Measurements from ENCODE around the gene MTA2.
"Not testable (repeated sequence)": the region's sequence is repeated elsewhere in the genome, so short reads cannot be mapped to it uniquely, and the experiment has no call there.

MTA2 gene

GRCh38 chr11:62556875-62557631, 44.6 kb downstream of the MTA2 start:
- Histone ChIP-seq H3K27me3 (ENCODE audit: control insufficient read depth in 1 of 2, insufficient read depth in 2 of 2, low read length in 2 of 2) (no peaks in the 10 kb centered on the region), H3K27ac (ENCODE audit: low read depth, low read length) (peak overlapping the region; percentile 76), H3K4me3 (ENCODE audit: low read depth in 1 of 2, low read length in 2 of 2) (peak overlapping the region; percentile 27 to 48), H3K36me3 (ENCODE audit: control insufficient read depth in 1 of 2, insufficient read depth in 2 of 2, low read length in 2 of 2) (peaks cover 12 to 23% of the 10 kb centered on the region in 2 donors), H3K4me1 (ENCODE audit: control insufficient read depth in 1 of 2, insufficient read depth in 2 of 2, low read length in 2 of 2) (peaks cover 63 to 81% of the 10 kb centered on the region in 2 donors), H3K9me3 (ENCODE audit: control insufficient read depth in 1 of 2, low read length in 2 of 2) (no peaks in the 10 kb centered on the region), H3K9ac (ENCODE audit: low read depth in 1 of 2, low read length in 2 of 2) (peak overlapping the region; percentile 44 to 49)

GRCh38 chr11:62556108-62556874, 45.4 kb downstream of the MTA2 start:
- Histone ChIP-seq H3K4me3 (ENCODE audit: low read depth in 1 of 2, low read length in 2 of 2) (peak overlapping the region; percentile 27 to 48), H3K4me1 (ENCODE audit: control insufficient read depth in 1 of 2, insufficient read depth in 2 of 2, low read length in 2 of 2) (peaks cover 71 to 88% of the 10 kb centered on the region in 2 donors), H3K27ac (ENCODE audit: low read depth, low read length) (peak overlapping the region; percentile 76), H3K36me3 (ENCODE audit: control insufficient read depth in 1 of 2, insufficient read depth in 2 of 2, low read length in 2 of 2) (peaks cover 12 to 19% of the 10 kb centered on the region in 2 donors), H3K9ac (ENCODE audit: low read depth in 1 of 2, low read length in 2 of 2) (peak overlapping the region; percentile 44 to 49), H3K27me3 (ENCODE audit: control insufficient read depth in 1 of 2, insufficient read depth in 2 of 2, low read length in 2 of 2) (no peaks in the 10 kb centered on the region), H3K9me3 (ENCODE audit: control insufficient read depth in 1 of 2, low read length in 2 of 2) (no peaks in the 10 kb centered on the region)

DNA sequence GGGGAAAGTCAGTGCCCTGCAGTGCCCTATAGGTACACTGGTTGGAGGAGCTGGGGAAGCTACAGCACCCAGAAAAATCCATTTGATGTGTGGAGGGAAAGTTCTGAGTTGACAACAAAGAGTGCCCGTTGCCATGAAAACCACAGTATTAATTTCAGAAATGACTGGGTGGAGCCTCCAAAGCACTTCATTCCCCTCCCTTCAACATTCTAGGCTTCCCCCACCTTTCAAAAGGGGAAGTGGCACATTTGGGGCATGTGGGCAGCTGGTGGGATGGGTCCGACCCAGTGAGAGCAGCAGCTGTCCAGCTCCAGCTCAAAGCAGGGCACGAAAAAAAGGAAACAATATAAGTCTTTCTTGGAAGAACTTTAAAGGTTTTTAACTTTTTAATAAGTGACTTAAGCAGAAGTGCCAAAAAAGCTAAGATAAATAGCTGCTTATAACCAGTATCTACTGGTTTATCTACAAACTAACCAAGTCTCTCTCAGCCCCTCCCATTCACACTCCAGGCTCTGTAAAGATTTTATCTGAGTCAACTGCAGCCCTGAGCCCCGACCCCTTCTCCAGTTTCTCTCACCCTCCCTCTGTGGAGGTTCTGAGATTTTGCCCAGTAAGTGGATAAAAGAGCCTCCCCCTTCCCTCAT, 46.1 kb downstream of the MTA2 start:
- H3K27me3 ChIP-seq (ENCODE audit: control insufficient read depth in 1 of 2, insufficient read depth in 2 of 2, low read length in 2 of 2): no peaks in the 10 kb centered on the region
- H3K27ac ChIP-seq (ENCODE audit: low read depth, low read length): peak overlapping the region; percentile 76
- peak overlapping the region; percentile 27 to 48 for H3K4me3 ChIP-seq (ENCODE audit: low read depth in 1 of 2, low read length in 2 of 2)
- peaks cover 68 to 88% of the 10 kb centered on the region in 2 donors for H3K4me1 ChIP-seq (ENCODE audit: control insufficient read depth in 1 of 2, insufficient read depth in 2 of 2, low read length in 2 of 2)
- peak overlapping the region; percentile 44 to 49 for H3K9ac ChIP-seq (ENCODE audit: low read depth in 1 of 2, low read length in 2 of 2)
- peaks cover 12 to 19% of the 10 kb centered on the region in 2 donors for H3K36me3 ChIP-seq (ENCODE audit: control insufficient read depth in 1 of 2, insufficient read depth in 2 of 2, low read length in 2 of 2)
- no peaks in the 10 kb centered on the region for H3K9me3 ChIP-seq (ENCODE audit: control insufficient read depth in 1 of 2, low read length in 2 of 2)

DNA sequence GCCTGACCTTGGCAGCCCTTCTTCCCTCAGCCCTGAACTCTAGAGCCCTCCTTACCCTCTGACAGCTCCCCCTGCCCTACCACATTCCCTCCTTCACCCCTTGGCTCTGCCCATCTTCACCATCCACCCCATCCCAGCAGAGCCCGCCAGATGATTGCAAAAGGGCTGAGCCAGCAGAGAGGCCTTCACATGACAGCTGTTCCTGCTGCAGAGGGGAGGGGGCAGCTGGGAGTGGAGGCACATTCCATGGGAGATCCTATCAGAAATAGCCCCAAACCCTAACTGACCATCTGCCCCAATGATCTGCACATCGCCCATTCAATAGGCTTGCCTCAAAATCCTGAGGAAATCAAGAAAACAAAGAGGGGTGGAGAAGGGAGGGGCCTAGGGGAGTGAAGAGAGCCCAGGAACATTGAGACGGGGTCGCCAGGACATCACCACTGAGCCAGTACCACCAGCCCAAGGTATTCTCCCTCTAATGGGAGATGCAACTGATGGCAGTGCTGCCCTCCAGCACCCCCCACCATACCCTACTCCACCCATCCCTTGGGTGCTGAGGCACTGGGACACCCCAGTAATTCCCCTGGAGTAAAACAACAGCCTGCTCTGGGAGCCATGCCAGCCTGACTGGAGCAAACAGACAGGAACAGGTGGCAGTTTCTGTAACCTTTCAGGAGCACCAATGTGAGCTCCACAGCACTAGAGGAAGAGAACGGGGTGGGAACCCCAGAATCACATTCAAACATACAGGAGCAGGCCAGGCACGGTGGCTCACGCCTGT, 47.1 kb downstream of the MTA2 start:
- H3K4me1 ChIP-seq (ENCODE audit: control insufficient read depth in 1 of 2, insufficient read depth in 2 of 2, low read length in 2 of 2): peaks cover 68 to 80% of the 10 kb centered on the region in 2 donors
- H3K4me3 ChIP-seq (ENCODE audit: low read depth in 1 of 2, low read length in 2 of 2): no peak overlapping the region
- H3K9ac ChIP-seq (ENCODE audit: low read depth in 1 of 2, low read length in 2 of 2): peak overlapping the region; percentile 55 to 79
- H3K27me3 ChIP-seq (ENCODE audit: control insufficient read depth in 1 of 2, insufficient read depth in 2 of 2, low read length in 2 of 2): no peaks in the 10 kb centered on the region
- peak overlapping the region; percentile 93 for H3K27ac ChIP-seq (ENCODE audit: low read depth, low read length)
- peaks cover 7 to 11% of the 10 kb centered on the region in 2 donors for H3K36me3 ChIP-seq (ENCODE audit: control insufficient read depth in 1 of 2, insufficient read depth in 2 of 2, low read length in 2 of 2)
- H3K9me3 ChIP-seq (ENCODE audit: control insufficient read depth in 1 of 2, low read length in 2 of 2): no peaks in the 10 kb centered on the region

DNA sequence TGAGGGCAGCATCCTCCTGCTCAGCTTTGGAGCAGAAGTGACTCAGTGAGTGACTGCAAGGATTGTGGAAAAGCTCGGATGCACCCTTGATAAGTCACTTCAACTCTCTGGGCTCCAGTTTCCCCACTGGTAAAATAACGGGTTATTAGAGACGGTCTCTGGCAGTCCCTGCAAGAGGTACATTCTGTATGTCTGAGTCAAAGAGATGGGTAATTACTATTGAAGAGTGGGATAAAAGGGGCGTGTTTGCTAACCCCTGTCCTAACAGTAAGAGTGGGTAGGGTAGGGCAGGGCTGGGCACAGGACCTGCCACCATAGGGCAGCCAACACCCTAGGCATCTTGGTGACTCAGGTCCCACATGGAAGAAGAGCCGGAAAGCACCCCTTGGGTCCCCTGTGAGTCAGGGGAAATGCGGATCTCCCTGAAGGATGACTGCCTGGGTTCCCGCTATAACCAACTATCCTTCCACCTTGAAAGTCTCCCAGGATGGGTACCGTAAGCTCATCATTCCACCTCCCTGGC, 47.8 kb downstream of the MTA2 start:
- Histone ChIP-seq H3K9ac (ENCODE audit: low read depth in 1 of 2, low read length in 2 of 2) (peak overlapping the region; percentile 55 to 79), H3K27me3 (ENCODE audit: control insufficient read depth in 1 of 2, insufficient read depth in 2 of 2, low read length in 2 of 2) (no peaks in the 10 kb centered on the region), H3K4me1 (ENCODE audit: control insufficient read depth in 1 of 2, insufficient read depth in 2 of 2, low read length in 2 of 2) (peaks cover 70 to 81% of the 10 kb centered on the region in 2 donors), H3K4me3 (ENCODE audit: low read depth in 1 of 2, low read length in 2 of 2) (peak overlapping the region; percentile 53 to 61), H3K27ac (ENCODE audit: low read depth, low read length) (peak overlapping the region; percentile 93), H3K9me3 (ENCODE audit: control insufficient read depth in 1 of 2, low read length in 2 of 2) (no peaks in the 10 kb centered on the region), H3K36me3 (ENCODE audit: control insufficient read depth in 1 of 2, insufficient read depth in 2 of 2, low read length in 2 of 2) (peaks cover under 1 to 4% of the 10 kb centered on the region in 2 donors)

DNA sequence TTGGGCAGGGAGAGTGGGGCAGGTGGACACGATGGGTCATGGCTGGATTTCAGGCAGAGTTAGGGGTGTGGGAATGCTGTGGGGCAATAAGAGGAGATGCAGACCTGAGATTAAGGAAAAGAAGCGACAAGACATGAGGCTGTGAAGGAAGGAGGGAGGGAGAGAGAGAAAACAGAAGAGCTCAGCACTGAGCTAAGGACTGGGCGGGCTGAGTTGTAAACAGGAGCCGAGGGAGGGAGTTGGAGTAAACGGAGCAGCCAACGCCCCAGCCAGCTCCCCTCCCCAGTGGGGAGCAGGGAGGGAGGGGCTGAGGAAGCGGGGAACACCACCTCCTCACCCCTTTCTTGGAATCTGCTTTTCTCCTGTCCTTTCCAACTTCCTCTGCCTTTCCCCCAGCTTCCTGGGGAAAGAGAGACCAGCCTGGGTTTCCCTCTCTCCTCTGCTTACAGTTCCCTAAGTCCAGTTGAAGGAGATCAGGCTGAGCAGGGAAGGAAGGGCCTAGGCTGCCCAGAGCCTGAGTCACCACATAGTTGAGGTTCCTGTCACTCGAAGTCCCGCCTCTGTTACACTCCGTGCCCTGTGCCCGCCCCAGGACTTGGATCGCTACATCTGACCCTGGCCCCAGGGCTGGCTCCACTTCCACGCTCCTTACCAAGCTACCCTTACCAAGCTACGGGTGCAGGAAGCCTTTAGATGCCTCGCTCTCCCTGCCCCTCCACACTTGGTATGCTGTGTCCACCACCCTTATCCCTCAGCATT, 48.4 kb downstream of the MTA2 start:
- H3K4me3 ChIP-seq (ENCODE audit: low read depth in 1 of 2, low read length in 2 of 2): peak overlapping the region; percentile 53 to 61
- H3K9ac ChIP-seq (ENCODE audit: low read depth in 1 of 2, low read length in 2 of 2): peak overlapping the region; percentile 55 to 79
- H3K9me3 ChIP-seq (ENCODE audit: control insufficient read depth in 1 of 2, low read length in 2 of 2): no peaks in the 10 kb centered on the region
- H3K36me3 ChIP-seq (ENCODE audit: control insufficient read depth in 1 of 2, insufficient read depth in 2 of 2, low read length in 2 of 2): no peaks in the 10 kb centered on the region
- peaks cover 74 to 80% of the 10 kb centered on the region in 2 donors for H3K4me1 ChIP-seq (ENCODE audit: control insufficient read depth in 1 of 2, insufficient read depth in 2 of 2, low read length in 2 of 2)
- peak overlapping the region; percentile 93 for H3K27ac ChIP-seq (ENCODE audit: low read depth, low read length)
- H3K27me3 ChIP-seq (ENCODE audit: control insufficient read depth in 1 of 2, insufficient read depth in 2 of 2, low read length in 2 of 2): no peaks in the 10 kb centered on the region

DNA sequence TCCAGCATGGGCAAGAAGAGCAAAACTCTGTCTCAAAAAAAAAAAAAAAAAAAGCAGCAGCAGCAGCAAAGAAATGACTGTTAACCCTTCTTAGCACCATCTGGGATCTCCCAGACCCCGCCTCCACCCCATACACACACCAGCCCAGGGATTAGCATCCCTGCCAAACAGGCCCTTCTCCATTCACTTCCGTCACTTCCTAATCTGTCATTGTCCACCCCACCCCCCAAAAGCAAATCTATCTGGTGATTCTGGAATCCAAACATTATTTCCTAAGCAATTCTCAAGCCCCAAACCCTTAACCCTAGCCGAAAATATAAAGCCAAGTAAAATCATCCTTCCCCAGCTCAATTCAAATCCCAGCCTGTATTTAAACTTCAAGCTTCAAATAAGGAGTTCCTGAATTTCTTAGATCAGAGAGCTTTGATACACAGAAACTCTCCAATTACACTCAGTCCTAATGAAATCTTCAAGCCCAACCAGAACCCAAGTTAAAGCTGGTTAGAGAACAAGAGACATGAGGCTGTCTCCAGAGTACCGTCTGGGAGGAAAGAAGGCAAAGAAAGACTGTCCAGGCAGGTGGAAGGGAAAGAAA, 49.1 kb downstream of the MTA2 start:
- H3K27me3 ChIP-seq (ENCODE audit: control insufficient read depth in 1 of 2, insufficient read depth in 2 of 2, low read length in 2 of 2): no peaks in the 10 kb centered on the region
- no peaks in the 10 kb centered on the region for H3K9me3 ChIP-seq (ENCODE audit: control insufficient read depth in 1 of 2, low read length in 2 of 2)
- peak overlapping the region; percentile 34 to 53 for H3K4me3 ChIP-seq (ENCODE audit: low read depth in 1 of 2, low read length in 2 of 2)
- no peaks in the 10 kb centered on the region for H3K36me3 ChIP-seq (ENCODE audit: control insufficient read depth in 1 of 2, insufficient read depth in 2 of 2, low read length in 2 of 2)
- H3K4me1 ChIP-seq (ENCODE audit: control insufficient read depth in 1 of 2, insufficient read depth in 2 of 2, low read length in 2 of 2): peaks cover 73 to 78% of the 10 kb centered on the region in 2 donors
- peak overlapping the region; percentile 55 to 79 for H3K9ac ChIP-seq (ENCODE audit: low read depth in 1 of 2, low read length in 2 of 2)
- peak overlapping the region; percentile 93 for H3K27ac ChIP-seq (ENCODE audit: low read depth, low read length)

DNA sequence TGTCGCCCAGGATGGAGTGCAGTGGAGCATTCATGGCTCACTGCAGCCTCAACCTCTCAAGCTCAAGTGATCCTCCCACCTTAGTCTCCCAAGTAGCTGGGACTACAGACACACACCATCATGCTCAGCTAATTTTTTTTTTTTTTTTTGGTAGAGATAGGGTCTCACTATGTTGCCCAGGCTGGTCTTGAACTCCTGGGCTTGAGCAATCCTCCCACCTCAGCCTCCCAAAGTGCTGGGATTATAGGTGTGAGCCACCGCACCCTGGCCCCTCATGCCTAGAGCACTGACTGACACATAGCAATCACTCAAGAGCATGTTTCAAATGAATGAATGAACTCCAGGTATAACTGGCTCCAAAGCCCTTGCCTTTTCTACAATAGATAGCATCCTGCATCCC, 51.2 kb downstream of the MTA2 start:
- H3K4me3 ChIP-seq (ENCODE audit: low read depth in 1 of 2, low read length in 2 of 2); H3K27me3 ChIP-seq (ENCODE audit: control insufficient read depth in 1 of 2, insufficient read depth in 2 of 2, low read length in 2 of 2); H3K9me3 ChIP-seq (ENCODE audit: control insufficient read depth in 1 of 2, low read length in 2 of 2); H3K27ac ChIP-seq (ENCODE audit: low read depth, low read length); H3K36me3 ChIP-seq (ENCODE audit: control insufficient read depth in 1 of 2, insufficient read depth in 2 of 2, low read length in 2 of 2); H3K9ac ChIP-seq (ENCODE audit: low read depth in 1 of 2, low read length in 2 of 2): not testable (repeated sequence)
- peaks cover 59 to 65% of the 10 kb centered on the region in 2 donors for H3K4me1 ChIP-seq (ENCODE audit: control insufficient read depth in 1 of 2, insufficient read depth in 2 of 2, low read length in 2 of 2)

All from duodenal mucosa (tissue), 2 donors.